ENCODE measurements around the gene ENPP6.
A peak's percentile ranks its signal among the peaks of the same experiment; 100 is the strongest.

ENPP6 gene

GRCh38 chr4:184217634-184218033, at the start of gene ENPP6:
ENPP6 (minus strand) TSS chr4:184217873; CDS start chr4:184217819, 54 bp downstream.
- no peak for FAIRE-seq

- FAIRE-seq, result no peak
These were observed 49.5 kb upstream of the ENPP6 start for GRCh38 chr4:184267206-184267608.

- no peak for FAIRE-seq
These were observed 48.1 kb upstream of the ENPP6 start for GRCh38 chr4:184265546-184266351.

- FAIRE-seq, result no peak
These were observed 46.4 kb upstream of the ENPP6 start for GRCh38 chr4:184263910-184264732.

GRCh38 chr4:184263461-184263860, 45.8 kb upstream of the ENPP6 start:
- FAIRE-seq, result no peak

- no peak for FAIRE-seq
These were observed 45.2 kb upstream of the ENPP6 start for GRCh38 chr4:184262901-184263300.

GRCh38 chr4:184261246-184261645, 43.6 kb upstream of the ENPP6 start:
- FAIRE-seq, result no peak

- FAIRE-seq, result no peak
These were observed 42.2 kb upstream of the ENPP6 start for GRCh38 chr4:184259866-184260265.

- no peak for FAIRE-seq
These were observed 41.4 kb upstream of the ENPP6 start for GRCh38 chr4:184259081-184259480.

- no peak for FAIRE-seq
These were observed 38.4 kb upstream of the ENPP6 start for GRCh38 chr4:184255871-184256642.

- FAIRE-seq, result no peak
These were observed 37.7 kb upstream of the ENPP6 start for GRCh38 chr4:184255361-184255760.

GRCh38 chr4:184253072-184253420, 35.4 kb upstream of the ENPP6 start:
- FAIRE-seq, result no peak

GRCh38 chr4:184252136-184253071, 34.7 kb upstream of the ENPP6 start:
- no peak for FAIRE-seq

GRCh38 chr4:184251670-184251980, 34.0 kb upstream of the ENPP6 start:
- FAIRE-seq, result no peak

GRCh38 chr4:184250795-184251669, 33.4 kb upstream of the ENPP6 start:
- peak; percentile 77 for FAIRE-seq

GRCh38 chr4:184248216-184248615, 30.5 kb upstream of the ENPP6 start:
- no peak for FAIRE-seq

GRCh38 chr4:184247421-184247820, 29.7 kb upstream of the ENPP6 start:
- FAIRE-seq, result no peak

GRCh38 chr4:184246426-184246825, 28.8 kb upstream of the ENPP6 start:
- FAIRE-seq, result no peak

GRCh38 chr4:184238072-184238745, 20.5 kb upstream of the ENPP6 start:
- FAIRE-seq, result no peak

GRCh38 chr4:184237612-184238011, 19.9 kb upstream of the ENPP6 start:
- FAIRE-seq, result no peak

- FAIRE-seq, result no peak
These were observed 17.9 kb upstream of the ENPP6 start for GRCh38 chr4:184235526-184235925.

All from A204.1 (cell line).